IMR-90 (cell line): ENCODE measurements around the gene CIAO3. TPM values are rescaled to one million over a fixed set of nuclear protein-coding genes. Genes with fewer than 3 reads are reported as not detected.

Source experiments
- ATAC-seq: fragments of 200-7000 bp; cut with Tn5 transposase; 2 replicates; pipeline ENCODE4 v1.9.1; 2020; ENCODE audit warnings: low read depth, mild to moderate bottlenecking, moderate library complexity
- BruUV-seq: library from RNA; stranded (reverse); fragments of 400-500 nt; replicated peaks from 2 replicates; lab custom pipeline; 2021; lab: Mats Ljungman, UMichigan
- CTCF ChIA-PET: fragments of 300-600 bp; formaldehyde crosslinking; extraction: SDS; loops from one replicate; lab custom pipeline; 2021; ENCODE audit warnings: antibody characterized with exemption; lab: Yijun Ruan, JAX
- POLR2A ChIA-PET: fragments of 300-600 bp; sonication (Branson Sonifier 250); formaldehyde crosslinking; loops from one replicate; lab custom pipeline; 2022; ENCODE audit warnings: antibody characterized with exemption; ENCODE audit not compliant: unreplicated experiment; lab: Charles Lee
- DNase-seq: peaks from one replicate; pipeline ENCODE4 v3.0.0; 2013
- H2AFZ ChIP-seq: replicated peaks from 2 replicates; pipeline ENCODE3; 2013; ENCODE audit warnings: low read length, mild to moderate bottlenecking; ENCODE audit not compliant: poor library complexity
- H2AK5ac ChIP-seq: 2 replicates; pipeline ENCODE4 v1.6.1; 2013; ENCODE audit warnings: low read depth, low read length, inconsistent platforms
- H2AK9ac ChIP-seq: replicated peaks from 2 replicates; pipeline ENCODE3; 2013; ENCODE audit warnings: mild to moderate bottlenecking, low read depth, low read length, moderate library complexity; ENCODE audit not compliant: poor library complexity
- H2BK120ac ChIP-seq: 2 replicates; pipeline ENCODE4 v1.6.1; 2013; ENCODE audit warnings: low read depth, low read length, inconsistent platforms
- H2BK15ac ChIP-seq: 3 replicates; pipeline ENCODE4 v1.6.1; 2013; ENCODE audit warnings: low read depth, low read length, inconsistent platforms
- H2BK20ac ChIP-seq: 2 replicates; pipeline ENCODE4 v1.6.1; 2013; ENCODE audit warnings: low read depth, mild to moderate bottlenecking, inconsistent platforms, low read length, moderate library complexity
- H2BK5ac ChIP-seq: 2 replicates; pipeline ENCODE4 v1.6.1; 2013; ENCODE audit warnings: mild to moderate bottlenecking, low read depth, low read length, inconsistent platforms; ENCODE audit not compliant: poor library complexity, severe bottlenecking
- H3K14ac ChIP-seq: replicated peaks from 2 replicates; pipeline ENCODE4 v1.6.1; 2013; ENCODE audit warnings: low read depth, low read length, inconsistent platforms
- H3K18ac ChIP-seq: 2 replicates; pipeline ENCODE4 v1.6.1; 2013; ENCODE audit warnings: low read depth, low read length, control low read depth
- H3K23ac ChIP-seq: 2 replicates; pipeline ENCODE4 v1.6.1; 2013; ENCODE audit warnings: low read depth, low read length, inconsistent platforms
- H3K27ac ChIP-seq: 2 replicates; pipeline ENCODE4 v1.5.1; 2013; ENCODE audit warnings: mild to moderate bottlenecking, control low read depth, low read length; ENCODE audit not compliant: insufficient read depth
- H3K27me3 ChIP-seq: 2 replicates; pipeline ENCODE4 v1.6.1; 2013; ENCODE audit warnings: low read length; ENCODE audit not compliant: control insufficient read depth, insufficient read depth
- H3K36me3 ChIP-seq: 2 replicates; pipeline ENCODE4 v1.6.1; 2013; ENCODE audit warnings: low read length, mixed read lengths; ENCODE audit not compliant: control insufficient read depth, insufficient read depth
- H3K4ac ChIP-seq: 2 replicates; pipeline ENCODE4 v1.6.1; 2013; ENCODE audit warnings: low read depth, low read length, inconsistent platforms
- H3K4me1 ChIP-seq: 2 replicates; pipeline ENCODE4 v1.6.1; 2013; ENCODE audit warnings: low read length, mixed read lengths; ENCODE audit not compliant: control insufficient read depth, insufficient read depth
- H3K4me2 ChIP-seq: 2 replicates; pipeline ENCODE4 v1.6.1; 2013; ENCODE audit warnings: low read depth, mild to moderate bottlenecking, control low read depth, low read length, moderate library complexity
- H3K4me3 ChIP-seq: 2 replicates; pipeline ENCODE4 v1.5.1; 2013; ENCODE audit warnings: low read depth, mild to moderate bottlenecking, control low read depth, low read length, moderate library complexity; ENCODE audit not compliant: insufficient read depth
- H3K56ac ChIP-seq: 2 replicates; pipeline ENCODE4 v1.6.1; 2013; ENCODE audit warnings: low read length, inconsistent platforms; ENCODE audit not compliant: insufficient read depth; ENCODE audit errors: extremely low read depth
- H3K79me1 ChIP-seq, 2 experiments: 2 replicates each; pipeline ENCODE4 v1.6.1; 2013; ENCODE audit warnings: low read length in 2 of 2, inconsistent platforms in 1 of 2, low read depth in 1 of 2
- H3K9ac ChIP-seq: 2 replicates; pipeline ENCODE4 v1.6.1; 2013; ENCODE audit warnings: low read depth, low read length, control low read depth
- H3K9me1 ChIP-seq: 2 replicates; pipeline ENCODE4 v1.6.1; 2013; ENCODE audit warnings: low read length, inconsistent platforms; ENCODE audit not compliant: insufficient read depth
- H3K9me3 ChIP-seq: 2 replicates; pipeline ENCODE4 v1.6.1; 2013; ENCODE audit warnings: low read length; ENCODE audit not compliant: control insufficient read depth, insufficient read depth
- H4K20me1 ChIP-seq: 2 replicates; pipeline ENCODE4 v1.6.1; 2013; ENCODE audit warnings: low read length, inconsistent platforms; ENCODE audit not compliant: insufficient read depth
- H4K5ac ChIP-seq: 2 replicates; pipeline ENCODE4 v1.6.1; 2013; ENCODE audit warnings: mild to moderate bottlenecking, low read depth, low read length, control low read depth
- H4K8ac ChIP-seq, 2 experiments: 2 replicates each; pipeline ENCODE4 v1.6.1; 2013; ENCODE audit warnings: low read depth in 2 of 2, low read length in 2 of 2, control low read depth in 1 of 2, inconsistent platforms in 1 of 2
- H4K91ac ChIP-seq: 2 replicates; pipeline ENCODE4 v1.6.1; 2013; ENCODE audit warnings: low read depth, low read length, inconsistent platforms; ENCODE audit not compliant: insufficient read depth
- BHLHE40 ChIP-seq: fragments of 150-350 bp; IDR thresholded peaks from 2 replicates; pipeline ENCODE4 v1.6.1; 2016; ENCODE audit warnings: mild to moderate bottlenecking, low read depth, low read length
- CEBPB ChIP-seq: IDR thresholded peaks from 2 replicates; pipeline ENCODE4 v1.6.1; 2012; ENCODE audit warnings: low read depth, low read length, improper control_type of control experiment
- CHD1 ChIP-seq: IDR thresholded peaks from 2 replicates; pipeline ENCODE4 v1.6.1; 2012; ENCODE audit warnings: low read depth, low read length, improper control_type of control experiment
- CTCF ChIP-seq: conservative IDR thresholded peaks from 2 replicates; pipeline ENCODE4 v1.5.1; 2012; ENCODE audit warnings: mild to moderate bottlenecking, low read depth, low read length, improper control_type of control experiment
- ELK1 ChIP-seq: fragments of 150-350 bp; IDR thresholded peaks from 2 replicates; pipeline ENCODE4 v1.6.1; 2016; ENCODE audit warnings: low read depth, mild to moderate bottlenecking, low read length, moderate library complexity, borderline replicate concordance
- MAFK ChIP-seq: IDR thresholded peaks from 2 replicates; pipeline ENCODE4 v1.6.1; 2012; ENCODE audit warnings: low read depth, low read length, improper control_type of control experiment
- MAZ ChIP-seq: IDR thresholded peaks from 2 replicates; pipeline ENCODE4 v1.6.1; 2012; ENCODE audit warnings: low read depth, mild to moderate bottlenecking, low read length, improper control_type of control experiment, moderate library complexity, borderline replicate concordance
- MXI1 ChIP-seq: IDR thresholded peaks from 2 replicates; pipeline ENCODE4 v1.6.1; 2012; ENCODE audit warnings: low read depth, mild to moderate bottlenecking, low read length, moderate library complexity, borderline replicate concordance
- POLR2A ChIP-seq: IDR thresholded peaks from 2 replicates; pipeline ENCODE4 v1.6.1; 2012; ENCODE audit warnings: mild to moderate bottlenecking, low read depth, low read length
- RAD21 ChIP-seq: IDR thresholded peaks from 2 replicates; pipeline ENCODE4 v1.6.1; 2012; ENCODE audit warnings: low read length, improper control_type of control experiment
- RCOR1 ChIP-seq: IDR thresholded peaks from 2 replicates; pipeline ENCODE4 v1.6.1; 2012; ENCODE audit warnings: mild to moderate bottlenecking, low read length, improper control_type of control experiment; ENCODE audit not compliant: insufficient replicate concordance
- RFX5 ChIP-seq: IDR thresholded peaks from 2 replicates; pipeline ENCODE4 v1.8.0; 2012; ENCODE audit warnings: low read depth, mild to moderate bottlenecking, low read length, moderate library complexity
- SMC3 ChIP-seq: fragments of 150-350 bp; IDR thresholded peaks from 2 replicates; pipeline ENCODE4 v1.6.1; 2016; ENCODE audit warnings: low read depth, mild to moderate bottlenecking, antibody characterized with exemption, low read length, moderate library complexity
- USF2 ChIP-seq: fragments of 150-350 bp; IDR thresholded peaks from 2 replicates; pipeline ENCODE4 v1.6.1; 2017; ENCODE audit warnings: mild to moderate bottlenecking, antibody characterized with exemption, low read length, low read depth
- WGBS, 2 experiments: methylation state at CpG; one replicate each; pipeline versions ENCODE4 v1.1.5 to v1.1.7; 2013; ENCODE audit warnings: missing lambda C conversion rate in 2 of 2; ENCODE audit not compliant: insufficient read length in 1 of 2; ENCODE audit errors: extremely low coverage in 2 of 2; 5-methylcytosine and 5-hydroxymethylcytosine counted together
- dilution Hi-C: fragments of 300-500 bp; cut with HindIII; formaldehyde crosslinking; loops from one replicate; pipeline ENCODE4 v1.14.3; 2018; ENCODE audit warnings: low sequenced_read_pairs; ENCODE audit not compliant: unreplicated experiment
- in situ Hi-C: fragments of 300-500 bp; cut with MboI; formaldehyde crosslinking; loops from 3 replicates; pipeline ENCODE4 v1.14.3; 2019; ENCODE audit warnings: low sequenced_read_pairs, inconsistent platforms, mixed read lengths
- intact Hi-C: fragments of 100-400 bp; cut with micrococcal nuclease; formaldehyde crosslinking; loops from 2 replicates; pipeline ENCODE4 v1.10.0; 2022
- polyA plus RNA-seq, 3 experiments: library from polyadenylated mRNA; depleted of rRNA; stranded (reverse); fragments of >200 nt; gene quantifications; 2 replicates each; pipeline ENCODE4 v1.2.3, GENCODE V29; 2012; ENCODE audit warnings: low replicate concordance in 1 of 3
- total RNA-seq: library from RNA; depleted of rRNA; stranded (reverse); fragments of >200 nt; gene quantifications from 2 replicates; pipeline ENCODE4 v1.2.3, GENCODE V29; 2012

CIAO3 gene
- total and polyA plus RNA-seq, 2 of the 4 experiments (the other 2 are of a cell fraction) = 17.0 to 20.2 TPM

- Histone ChIP-seq H3K4me1 (peaks cover 6% of the 10 kb centered on the region), H2AK5ac (no peak overlapping the region), H3K36me3 (peaks cover 27% of the 10 kb centered on the region), H3K14ac (no peak overlapping the region), H4K20me1 (peaks cover 4% of the 10 kb centered on the region), H2AK9ac (peak overlapping the region; percentile 28), H3K79me1 (peaks cover 0 to 5% of the 10 kb centered on the region in 2 experiments; a peak in 1 of 4 replicates), H2BK20ac (no peak overlapping the region), H3K27me3 (no peaks in the 10 kb centered on the region), H3K9me3 (no peaks in the 10 kb centered on the region), H3K23ac (no peak overlapping the region), H3K18ac (no peak overlapping the region), H3K4me3 (no peak overlapping the region), H2AFZ (no peak overlapping the region), H2BK15ac (no peak overlapping the region), H3K27ac (no peak overlapping the region), H3K9me1 (peaks cover 2% of the 10 kb centered on the region; the same call in 1 of the 2 replicates), H4K91ac (no peak overlapping the region), H3K56ac (no peak overlapping the region), H3K9ac (no peak overlapping the region), H3K4me2 (no peak overlapping the region), H3K4ac (no peak overlapping the region), H2BK5ac (no peak overlapping the region), H2BK120ac (no peak overlapping the region), H4K8ac (no peak overlapping the region), H4K5ac (no peak overlapping the region)
- dilution Hi-C loops (no loop called here), intact Hi-C loops (loop anchor here (5.0 kb wide), 1 partner anchor 57 kb away; the partner anchor contains the start of genes CHTF18 and RPUSD1), in situ Hi-C loops (no loop called here)
- ATAC-seq (no peak), DNase-seq (no peak)
- POLR2A ChIA-PET = no interaction called here
- 95% methylated on average over 22 of the region's 37 CpGs; no CpG with 5 or more reads in 1 of the 2 experiments for WGBS, 2 experiments
- CTCF ChIA-PET = no interaction called here
- BruUV-seq = no TSS peak
- TF ChIP-seq MAZ (no peak), BHLHE40 (no peak), MAFK (no peak), RFX5 (no peak), MXI1 (no peak), CHD1 (no peak), ELK1 (no peak), POLR2A (no peak), CTCF (no peak), USF2 (no peak), CEBPB (no peak), RCOR1 (no peak), SMC3 (no peak), RAD21 (no peak)
Measured at GRCh38 chr16:729768-730665, 10.8 kb downstream of the CIAO3 start.
